HG03135 (cell line): ENCODE data around the gene MAP3K9.
"Not testable (repeated sequence)": the region's sequence is repeated elsewhere in the genome, so short reads cannot be mapped to it uniquely, and the experiment has no call there.

Source experiments
- ATAC-seq: cut with Tn5 transposase; IDR thresholded peaks from one replicate; pipeline ENCODE4 v1.9.1; 2021; ENCODE audit warnings: mild to moderate bottlenecking, moderate library complexity; ENCODE audit not compliant: unreplicated experiment

Gene MAP3K9

DNA sequence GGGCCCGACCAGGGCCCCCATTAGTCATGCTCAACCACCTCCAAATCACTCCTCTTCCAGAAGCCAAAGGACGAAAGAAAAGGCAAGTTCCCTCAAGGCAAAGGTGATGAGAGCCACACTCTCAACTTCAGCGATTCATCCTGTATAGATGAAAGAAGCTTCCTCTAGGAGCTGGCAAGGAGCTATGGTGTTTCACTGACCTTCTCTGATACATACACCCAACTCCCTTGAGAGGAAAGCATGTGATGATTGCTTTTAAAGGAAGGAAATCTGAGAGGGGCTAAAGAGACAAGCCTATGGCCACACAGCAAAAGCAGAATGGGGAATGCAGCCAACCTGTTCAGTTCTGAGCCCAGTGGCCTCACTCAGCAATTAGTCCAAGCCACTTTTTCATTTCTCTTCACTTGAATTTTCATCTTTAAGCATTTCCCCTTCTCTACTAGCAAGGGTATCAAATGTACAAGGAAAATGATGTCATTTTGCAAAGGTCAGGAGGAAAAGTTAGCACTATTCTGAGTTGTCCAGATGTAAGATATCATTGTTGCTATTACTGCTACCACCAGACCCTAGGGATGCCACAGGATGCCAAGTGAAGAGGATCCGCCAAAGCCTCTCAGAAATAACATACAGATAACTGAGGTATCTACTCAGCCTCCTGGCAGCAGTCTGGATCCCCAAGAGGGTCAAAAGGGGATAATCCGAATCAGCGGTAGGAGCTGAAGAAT is 82.5 kb downstream of the MAP3K9 start:
- no peak for ATAC-seq

DNA sequence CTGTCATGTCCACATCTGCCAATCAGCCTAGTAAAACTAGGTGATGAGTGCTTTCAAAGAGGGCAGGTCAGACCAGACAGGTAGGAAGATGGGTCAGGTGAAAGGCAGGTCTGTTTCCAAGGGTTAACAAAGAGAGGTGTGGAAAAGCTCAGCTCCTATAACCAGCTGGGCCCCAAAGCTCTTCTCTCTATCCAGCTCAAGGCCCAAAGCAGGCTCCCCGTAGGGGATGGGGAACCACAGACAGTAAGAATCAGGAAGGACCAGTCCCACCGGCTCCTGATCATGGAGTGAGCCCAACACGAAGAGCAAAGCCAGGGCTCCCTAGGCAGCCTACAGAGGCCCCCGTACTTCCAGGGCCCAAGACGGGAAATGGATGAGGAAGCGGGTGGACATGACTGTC is 84.4 kb downstream of the MAP3K9 start:
- ATAC-seq = no peak

DNA sequence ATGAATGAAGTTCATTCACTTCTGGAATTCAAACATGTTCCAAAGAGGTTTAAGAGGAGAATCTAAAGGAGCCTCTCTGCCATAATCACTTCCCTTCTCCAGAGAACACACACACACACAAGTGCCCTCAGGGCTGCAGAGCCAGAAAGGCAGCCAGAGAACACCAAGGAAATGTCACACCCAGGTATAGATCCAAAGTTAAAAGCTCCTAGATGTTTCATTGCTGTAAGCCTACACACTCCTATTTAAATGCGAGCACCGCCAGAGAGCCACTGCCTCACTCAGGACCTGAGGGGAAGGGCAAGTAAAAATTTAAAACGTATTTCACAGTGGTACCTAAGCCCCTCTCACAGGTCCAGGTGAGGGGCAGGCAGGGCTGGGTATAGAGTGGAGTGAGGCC is 85.2 kb downstream of the MAP3K9 start:
- ATAC-seq = no peak

DNA sequence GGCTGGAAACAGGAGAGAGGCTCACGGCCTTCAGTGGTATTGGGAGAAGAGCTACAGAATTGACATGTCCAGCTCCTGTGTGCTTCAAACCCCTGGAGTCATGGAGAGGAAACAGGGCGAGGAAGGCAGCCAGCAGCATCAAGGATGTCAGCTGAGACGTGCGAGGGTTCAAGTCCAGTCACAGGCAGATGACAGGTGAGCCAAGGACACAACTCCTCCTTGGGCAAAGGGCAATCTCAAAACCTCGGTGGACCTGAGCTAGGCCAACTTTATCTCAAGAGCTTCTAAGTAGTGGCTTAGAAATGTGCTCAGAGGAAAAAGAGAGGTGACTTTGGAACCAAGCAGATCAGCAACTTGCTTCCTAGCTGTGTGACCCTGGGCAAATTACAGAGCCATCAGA is 86.0 kb downstream of the MAP3K9 start:
- no peak for ATAC-seq

DNA sequence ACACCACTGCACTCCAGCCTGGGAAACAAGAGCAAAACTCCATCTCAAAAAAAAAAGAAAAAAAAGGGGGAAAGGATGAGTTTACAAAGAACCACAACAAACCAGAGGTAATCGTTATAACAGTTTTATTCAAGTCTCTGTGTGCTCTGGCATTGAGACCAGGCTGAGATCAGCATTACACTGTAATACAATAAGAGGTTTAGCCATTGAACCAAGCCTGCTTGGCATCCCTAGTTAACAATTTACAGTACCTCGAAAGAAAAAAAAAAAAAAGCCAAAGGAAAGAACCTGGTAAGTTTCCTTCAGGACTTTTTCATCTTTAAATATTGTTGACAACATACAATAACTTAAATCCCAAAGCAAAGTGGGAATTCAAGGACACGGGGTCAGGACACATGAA is 86.9 kb downstream of the MAP3K9 start:
- ATAC-seq = no peak

DNA sequence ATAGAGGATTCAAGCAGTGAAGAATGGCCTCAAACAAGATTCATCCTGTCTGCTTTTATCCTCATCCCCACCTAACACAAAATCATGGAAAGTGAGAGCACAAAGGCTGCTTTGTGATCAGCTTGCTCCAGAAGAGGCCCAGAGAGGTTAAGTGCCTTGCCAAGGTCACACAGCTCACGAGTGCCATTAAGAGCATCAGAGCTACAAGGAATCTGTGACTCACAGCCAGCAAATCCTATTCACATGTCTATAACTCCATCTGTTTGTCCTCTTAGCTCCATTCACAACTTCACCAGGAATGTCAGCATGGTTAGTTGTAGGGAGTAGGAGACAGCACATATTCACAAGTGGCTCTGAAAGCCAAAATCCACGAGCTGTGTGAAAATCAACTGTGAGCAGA is 87.8 kb downstream of the MAP3K9 start:
- ATAC-seq = no peak

DNA sequence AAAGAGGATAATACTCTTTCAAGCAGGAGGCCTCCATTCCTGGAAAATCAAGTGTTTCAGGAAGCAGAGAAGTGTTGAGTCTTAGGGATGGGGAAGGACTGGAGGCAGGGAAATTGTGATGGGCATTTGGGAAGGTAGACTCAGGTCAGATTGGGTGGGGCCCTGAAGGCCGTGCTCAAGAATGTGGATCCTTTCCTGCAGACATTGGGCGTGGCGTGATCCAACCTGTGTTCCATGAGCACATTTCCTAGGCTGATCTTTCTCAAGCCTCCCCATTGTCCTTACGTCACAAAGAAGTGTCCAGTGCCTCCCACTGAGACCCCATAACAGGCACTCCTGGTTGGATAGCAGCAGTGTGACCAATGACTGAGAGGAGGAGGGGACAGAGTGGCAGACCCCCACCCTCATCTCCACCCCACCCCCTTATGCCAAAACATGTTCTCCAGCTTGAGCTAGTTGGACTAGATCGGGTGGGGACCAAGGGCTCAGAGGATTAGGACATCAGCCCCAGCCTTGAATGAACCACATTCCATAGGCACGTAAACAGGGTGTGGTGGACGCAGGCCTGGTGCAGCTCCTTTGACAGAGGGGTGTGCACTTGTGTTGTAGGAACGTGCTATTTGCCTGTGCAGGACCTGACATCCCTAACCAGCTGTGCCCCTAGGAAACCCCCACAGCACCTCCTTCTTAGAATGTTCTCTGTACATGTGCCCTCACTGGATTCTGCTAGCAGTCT is 90.8 kb downstream of the MAP3K9 start:
- no peak for ATAC-seq

DNA sequence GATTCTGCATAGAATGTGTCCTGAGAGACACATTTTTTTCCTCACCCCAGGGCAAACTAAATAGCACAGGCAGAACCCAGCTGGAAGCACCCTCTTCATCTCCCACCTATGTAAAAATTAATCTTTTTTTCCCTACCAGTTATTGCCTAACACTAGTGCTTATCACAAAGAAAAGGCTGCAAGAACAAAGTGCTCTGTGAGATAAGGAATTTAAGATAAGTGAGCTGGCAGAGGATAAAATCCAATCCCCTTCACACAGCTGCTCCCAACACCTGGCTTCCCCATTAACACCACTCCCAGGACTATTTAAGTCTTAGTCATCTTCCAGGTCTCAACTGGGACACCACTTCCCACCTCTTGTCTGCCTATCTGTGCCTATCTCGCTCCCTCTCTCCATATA is 92.4 kb downstream of the MAP3K9 start:
- no peak for ATAC-seq

DNA sequence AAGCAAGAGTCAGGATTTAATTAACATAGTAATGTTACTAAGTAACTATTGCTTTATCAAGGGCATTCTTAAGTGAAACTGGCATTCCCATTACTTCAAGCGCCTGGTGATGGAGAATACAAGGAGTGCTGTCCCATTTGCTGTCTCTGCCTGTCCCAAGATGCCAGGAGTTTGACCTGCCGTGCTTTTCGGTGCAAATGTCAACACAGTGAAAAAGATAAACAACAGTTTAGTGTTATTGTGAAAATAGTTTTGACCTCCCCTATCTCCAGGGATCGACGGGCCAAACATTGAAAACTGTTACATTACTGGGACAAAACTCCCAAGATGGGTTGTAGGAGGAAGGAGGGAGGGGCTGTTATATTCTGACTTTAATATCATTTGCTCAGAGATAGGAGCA is 92.8 kb downstream of the MAP3K9 start:
- no peak for ATAC-seq

DNA sequence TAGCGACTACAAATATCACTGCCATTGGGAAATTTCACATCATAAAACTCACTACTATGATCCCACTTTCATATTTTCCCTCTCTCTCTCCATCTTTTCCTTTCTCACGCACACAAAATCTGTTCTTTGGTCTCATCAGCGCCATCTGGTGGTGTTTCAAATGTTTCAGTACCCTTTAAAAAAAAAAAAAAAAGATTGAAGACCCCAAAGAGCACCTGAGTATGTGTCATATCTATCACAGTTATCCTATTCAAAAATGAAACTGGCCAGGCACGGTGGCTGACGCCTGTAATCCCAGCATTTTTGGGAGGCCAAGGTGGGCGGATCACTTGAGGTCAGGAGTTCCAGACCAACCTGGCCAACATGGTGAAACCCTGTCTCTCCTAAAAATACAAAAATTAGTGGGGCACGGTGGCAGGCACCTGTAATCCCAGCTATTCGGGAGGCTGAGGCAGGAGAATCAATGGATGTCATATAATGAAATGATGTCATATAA is 95.2 kb downstream of the MAP3K9 start:
- no peak for ATAC-seq

DNA sequence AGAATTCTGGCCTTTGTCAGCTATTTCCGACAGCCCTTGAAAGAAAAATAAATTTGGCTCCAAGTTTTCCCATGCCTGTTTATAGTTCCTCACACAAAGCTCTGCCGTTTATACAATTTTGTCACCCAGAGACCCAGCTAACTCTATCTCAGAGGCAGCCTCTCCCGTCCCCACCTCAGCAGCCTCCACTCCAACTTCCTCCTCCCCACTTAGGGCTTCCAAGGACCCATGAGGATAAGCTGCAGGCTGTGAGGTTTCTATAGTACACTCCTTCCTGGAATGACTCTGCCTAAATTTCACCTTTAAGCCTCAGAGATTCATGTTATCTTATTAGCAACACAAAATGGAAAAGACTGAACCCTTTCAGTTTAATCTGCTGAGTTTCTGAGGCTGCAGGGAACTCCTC is 95.8 kb downstream of the MAP3K9 start:
- no peak for ATAC-seq

DNA sequence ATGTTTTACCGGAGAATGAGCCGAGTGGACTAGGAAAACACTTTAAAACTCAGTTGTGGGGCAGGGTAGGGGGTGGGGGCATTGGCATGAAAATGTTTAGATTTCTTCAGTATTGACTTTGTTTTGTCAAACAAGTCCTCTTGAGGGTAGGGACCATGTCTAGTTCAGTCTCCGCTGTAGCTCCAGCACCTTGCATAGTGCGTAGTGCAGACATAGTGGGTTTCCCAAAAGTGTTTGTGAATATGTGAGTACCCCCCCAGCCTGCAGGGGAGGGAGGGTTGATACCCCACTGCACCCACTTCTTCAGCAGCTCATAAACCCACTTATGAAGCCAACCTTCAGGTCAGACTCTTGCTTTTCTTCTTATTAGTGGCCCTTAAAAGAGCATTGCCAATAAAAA is 96.2 kb downstream of the MAP3K9 start:
- no peak for ATAC-seq

DNA sequence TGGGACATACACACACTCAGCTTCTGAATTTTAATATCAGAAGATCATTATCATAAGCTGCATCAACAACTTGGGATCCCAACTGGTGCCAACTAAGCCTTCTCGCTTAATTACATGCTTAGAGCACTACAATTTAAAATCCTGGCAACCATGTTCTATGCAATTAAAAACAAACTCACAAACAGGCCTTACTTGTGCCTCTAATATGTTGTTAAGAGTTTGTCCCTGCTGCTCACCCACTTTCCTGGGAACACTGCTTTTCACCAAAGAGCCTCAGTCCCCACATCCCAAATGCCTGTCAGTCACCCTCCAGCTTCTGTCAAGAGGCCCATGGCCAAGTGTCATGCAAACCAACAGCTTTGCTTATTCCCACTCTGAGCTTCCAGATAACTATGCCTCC is 97.9 kb downstream of the MAP3K9 start:
- no peak for ATAC-seq

DNA sequence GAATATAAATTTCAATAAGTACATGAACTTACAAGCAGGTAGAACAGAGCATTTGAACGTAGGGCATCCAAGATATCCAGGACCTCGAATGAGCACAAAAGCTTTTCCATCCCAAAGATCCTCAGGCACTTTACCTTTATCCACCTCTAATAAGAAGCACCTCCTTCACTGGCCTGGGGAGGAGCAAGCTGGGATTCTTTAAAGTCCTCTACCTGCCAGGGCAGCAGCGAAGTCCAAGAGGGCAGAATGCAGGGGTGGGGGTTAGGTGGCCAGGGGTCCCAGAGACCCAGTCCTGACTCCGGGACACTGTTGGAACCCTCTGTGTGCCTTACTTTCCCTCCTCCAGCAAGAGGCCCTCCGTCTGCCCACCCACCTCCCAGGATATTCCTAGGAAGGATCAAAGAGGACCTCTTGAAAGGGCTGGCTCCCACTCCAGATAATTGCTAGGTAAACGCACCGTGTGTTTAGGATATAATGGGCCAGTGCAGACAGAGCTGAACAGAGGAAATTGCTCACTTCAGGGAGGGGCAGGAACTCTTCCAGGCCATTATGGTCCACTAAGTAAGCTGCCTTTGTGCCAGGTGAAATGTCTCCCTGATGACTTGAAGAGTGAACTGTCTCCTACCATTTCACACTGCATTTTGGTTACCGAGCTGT is 99.5 kb downstream of the MAP3K9 start:
- no peak for ATAC-seq

DNA sequence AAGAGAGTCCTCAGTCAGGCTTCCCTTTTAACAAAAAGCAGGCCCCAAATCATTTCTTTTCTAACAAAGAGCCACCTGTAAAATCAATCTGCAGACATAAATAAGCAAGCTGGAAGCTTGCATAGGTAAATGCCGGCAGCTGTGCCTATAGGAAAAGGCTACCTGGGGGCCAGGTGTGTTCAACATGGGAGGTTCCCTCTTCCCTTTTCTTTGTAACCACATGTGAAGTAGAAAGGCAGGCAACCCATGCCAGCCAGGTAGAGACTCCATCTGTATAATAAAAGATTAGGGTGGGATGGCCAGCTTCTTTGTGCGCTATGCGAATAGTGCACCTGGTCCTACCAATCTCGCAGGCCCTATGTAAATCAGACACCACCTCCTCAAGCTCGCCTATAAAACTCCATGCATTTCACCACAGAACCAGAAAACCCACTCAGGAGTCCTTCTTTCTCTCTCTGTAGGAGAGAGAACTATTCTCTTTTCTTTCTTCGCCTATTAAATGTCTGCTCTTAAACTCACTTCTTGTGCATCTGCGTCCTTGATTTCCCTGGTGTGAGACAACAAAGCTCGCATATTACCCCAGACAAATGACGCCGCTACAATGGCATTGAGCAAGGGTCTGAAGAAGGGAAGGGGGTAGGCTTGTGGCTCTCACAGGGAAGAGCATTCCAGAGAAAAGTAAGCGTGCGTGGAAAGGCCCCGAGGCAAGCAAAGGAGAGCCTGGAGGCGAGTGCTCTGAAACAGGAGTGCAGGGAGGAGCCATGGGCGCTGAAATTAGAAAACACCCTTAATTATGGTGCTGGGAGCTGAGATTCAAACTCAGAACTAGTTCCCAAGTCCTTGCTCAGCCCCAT is 100.4 kb downstream of the MAP3K9 start:
- ATAC-seq = no peak

DNA sequence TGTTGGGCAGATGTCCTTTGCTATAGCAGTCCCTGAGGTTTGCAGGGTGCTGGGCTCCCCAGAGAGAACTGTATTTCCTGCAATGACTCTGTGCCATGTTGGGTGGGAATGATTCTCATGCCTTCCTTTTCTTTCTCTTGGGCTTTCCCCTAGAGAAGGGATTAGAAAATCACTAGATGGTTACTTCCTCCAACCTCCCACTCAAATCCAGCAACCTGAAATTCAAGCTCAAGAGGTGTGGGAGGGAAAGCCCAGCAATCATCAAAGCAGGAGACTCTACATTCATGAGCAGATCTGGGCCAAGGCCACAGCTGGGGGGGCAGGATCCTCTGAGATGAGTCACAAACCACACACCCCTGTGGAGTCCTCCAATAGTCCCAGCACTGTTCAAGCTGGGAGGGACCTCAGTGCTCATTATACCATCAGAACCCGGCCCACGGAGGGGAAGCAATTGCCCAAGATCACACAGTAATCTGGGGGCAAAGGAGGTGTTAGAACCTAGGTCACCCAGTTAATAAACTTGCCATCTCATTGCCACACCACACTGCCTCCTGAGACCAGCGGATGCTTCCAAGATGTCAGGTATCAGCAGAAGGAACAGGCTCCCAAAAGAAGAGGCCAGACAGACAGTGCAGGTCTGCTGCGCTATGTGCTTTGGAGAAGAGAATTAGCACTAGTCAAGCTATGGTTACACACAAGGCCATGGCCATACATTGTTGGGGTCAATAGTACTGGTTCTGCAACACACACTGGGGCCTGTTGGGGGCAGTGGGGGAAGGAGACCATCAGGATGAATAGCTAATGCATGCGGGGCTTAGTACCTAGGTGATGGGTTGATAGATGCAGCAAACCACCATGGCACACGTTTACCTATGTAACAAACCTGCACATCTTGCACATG is 101.9 kb downstream of the MAP3K9 start:
- no peak for ATAC-seq

DNA sequence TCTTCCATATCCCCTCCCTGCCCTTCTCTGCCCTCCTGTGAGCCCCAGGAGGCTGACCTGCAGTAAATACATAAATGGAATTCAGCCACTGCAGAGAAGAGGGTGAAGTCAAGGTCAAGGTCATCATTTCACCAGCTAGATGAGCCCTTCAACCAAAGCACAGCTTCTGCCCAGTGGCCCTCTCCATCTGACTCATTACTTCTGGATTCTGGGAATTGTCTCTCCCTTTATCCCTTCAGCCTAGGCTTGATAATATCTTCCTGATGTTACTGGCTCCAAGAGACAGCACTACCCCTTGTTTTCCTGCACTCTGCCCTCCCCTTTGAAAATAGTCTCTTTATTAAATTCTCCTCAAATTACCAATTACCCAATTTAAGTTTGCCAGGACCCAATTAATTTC is 103.1 kb downstream of the MAP3K9 start:
- no peak for ATAC-seq

DNA sequence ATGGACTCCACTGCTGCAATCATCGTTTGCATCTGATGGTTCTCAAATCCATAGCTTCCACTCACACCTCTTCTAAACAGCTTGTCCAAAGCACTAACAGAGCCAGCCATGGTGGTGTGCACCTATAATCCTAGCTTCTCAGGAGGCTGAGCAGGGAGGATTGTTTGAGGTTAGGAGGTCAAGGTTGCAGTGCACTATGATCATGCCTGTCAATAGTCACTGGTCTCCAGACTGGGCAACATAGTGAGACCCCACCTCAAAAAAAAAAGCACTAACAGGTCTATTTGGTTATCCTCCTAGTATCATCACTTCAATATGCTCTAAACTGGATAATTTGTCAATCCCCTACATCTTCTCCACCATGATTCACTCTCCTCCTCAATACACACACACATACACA is 104.4 kb downstream of the MAP3K9 start:
- no peak for ATAC-seq

DNA sequence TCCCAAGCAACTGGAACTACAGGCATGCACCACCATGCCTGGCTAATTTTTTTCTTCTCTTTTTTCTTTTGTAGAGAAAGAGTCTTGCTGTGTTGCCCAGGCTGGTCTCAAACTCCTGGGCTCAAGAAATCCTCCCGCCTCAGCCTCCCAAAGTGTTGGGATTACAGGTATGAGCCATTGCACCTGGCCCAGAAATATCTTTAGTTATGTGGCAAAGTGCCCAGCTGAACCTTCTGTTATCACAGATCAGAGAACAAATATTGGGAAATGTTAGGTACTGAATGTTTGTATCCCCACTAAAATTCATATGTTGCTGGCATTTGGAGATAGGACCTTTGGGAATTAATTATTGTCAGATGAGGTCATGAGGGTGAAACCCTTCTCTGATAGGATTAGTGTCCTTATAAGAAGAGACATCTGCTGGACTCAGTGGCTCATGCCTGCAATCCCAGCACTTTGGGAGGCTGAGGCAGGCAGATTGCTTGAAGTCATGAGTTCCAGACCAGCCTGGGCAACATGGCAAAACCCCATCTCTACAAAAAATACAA is 105.6 kb downstream of the MAP3K9 start:
- not testable (repeated sequence) for ATAC-seq

DNA sequence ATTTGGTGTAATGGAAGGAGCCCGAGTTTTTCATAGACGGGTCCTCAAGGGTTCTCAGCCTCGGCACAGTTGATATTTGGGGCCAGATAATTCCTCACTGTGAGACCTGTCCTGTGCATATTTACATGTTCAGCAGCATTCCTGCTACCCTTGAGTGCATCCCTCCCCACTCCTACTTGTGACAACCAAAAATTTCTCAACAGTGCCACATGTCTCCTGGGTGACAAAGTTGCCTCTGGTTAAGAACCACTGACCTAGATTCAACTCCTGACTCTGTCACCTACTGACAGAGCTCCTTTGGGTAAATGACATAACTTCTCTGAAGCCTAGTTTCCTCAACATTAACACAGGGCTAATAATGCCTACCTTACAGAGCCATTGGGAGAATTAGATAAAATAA is 107.2 kb downstream of the MAP3K9 start:
- ATAC-seq = no peak
